GM18499 (cell line): ENCODE measurements around the gene XAGE2.

Source experiments
- ATAC-seq: cut with Tn5 transposase; IDR thresholded peaks from one replicate; pipeline ENCODE4 v1.9.1; 2021; ENCODE audit warnings: moderate number of reproducible peaks; ENCODE audit not compliant: insufficient read depth, unreplicated experiment

The XAGE2 gene

DNA sequence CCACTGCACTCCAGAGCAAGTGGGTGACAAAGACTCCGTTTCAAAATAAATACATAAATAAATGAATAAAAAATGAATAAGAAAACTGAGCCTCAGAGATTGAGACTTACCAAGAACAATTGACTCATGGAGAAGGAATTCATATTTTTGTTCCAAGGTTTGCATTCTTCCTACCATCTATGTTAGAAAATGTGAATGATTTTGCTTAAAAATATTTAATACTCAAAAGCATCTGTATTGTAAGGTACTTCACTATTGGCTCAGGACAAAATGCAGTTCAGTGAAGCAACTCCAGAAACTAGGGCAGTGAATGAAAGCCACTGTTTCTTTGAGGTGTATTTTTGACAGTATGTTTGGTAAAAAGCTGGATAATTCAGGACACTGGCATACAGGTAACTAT, 54.1 kb downstream of the XAGE2 start:
- no peak for ATAC-seq

DNA sequence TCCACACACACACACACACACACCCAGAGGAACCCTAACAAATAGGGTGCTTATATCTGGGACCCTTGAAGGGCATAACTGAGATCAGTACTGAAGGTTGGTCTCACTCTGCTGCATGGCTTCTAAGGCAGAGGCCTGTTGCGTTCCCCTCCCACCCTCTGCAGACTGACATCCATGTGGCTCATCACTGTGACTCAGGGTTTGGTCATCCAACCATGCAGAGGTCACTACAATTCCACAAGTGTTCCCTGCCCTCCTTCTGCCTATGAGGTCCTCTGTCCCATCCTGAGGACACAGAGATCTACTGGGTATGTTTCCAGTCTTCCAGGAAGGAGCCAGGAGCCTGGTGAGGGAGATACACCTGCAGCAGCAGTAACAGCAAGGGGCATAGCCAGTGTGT, 55.8 kb downstream of the XAGE2 start:
- ATAC-seq: no peak
